ENCODE results near the gene MYO5B.
"Not testable (repeated sequence)": the region's sequence is repeated elsewhere in the genome, so short reads cannot be mapped to it uniquely, and the experiment has no call there.

MYO5B gene

GRCh38 chr18:49813069-49813318 lies 382.0 kb downstream of the MYO5B start:
- DNase-seq = no peak

GRCh38 chr18:49812286-49813068 lies 382.5 kb downstream of the MYO5B start:
- DNase-seq = no peak

GRCh38 chr18:49811151-49811938 lies 383.6 kb downstream of the MYO5B start:
- no peak for DNase-seq

GRCh38 chr18:49808553-49809191 lies 386.3 kb downstream of the MYO5B start:
- DNase-seq = not testable (repeated sequence)

- no peak for DNase-seq
Observed at GRCh38 chr18:49804096-49804495, 390.9 kb downstream of the MYO5B start.

GRCh38 chr18:49802623-49803022 lies 392.3 kb downstream of the MYO5B start:
- no peak for DNase-seq

GRCh38 chr18:49800491-49800890 lies 394.5 kb downstream of the MYO5B start:
- DNase-seq = not testable (repeated sequence)

GRCh38 chr18:49799806-49800205 lies 395.1 kb downstream of the MYO5B start:
- DNase-seq = not testable (repeated sequence)

- DNase-seq = no peak
Observed at GRCh38 chr18:49798001-49798400, 396.9 kb downstream of the MYO5B start.

- DNase-seq = no peak
Observed at GRCh38 chr18:49795612-49796552, 399.1 kb downstream of the MYO5B start.

GRCh38 chr18:49794743-49795142 lies 400.2 kb downstream of the MYO5B start:
- DNase-seq = no peak

GRCh38 chr18:49789560-49790134 lies 405.3 kb downstream of the MYO5B start:
- not testable (repeated sequence) for DNase-seq

- DNase-seq = no peak
Observed at GRCh38 chr18:49788327-49788898, 406.5 kb downstream of the MYO5B start.

- DNase-seq = no peak
Observed at GRCh38 chr18:49786019-49786720, 408.8 kb downstream of the MYO5B start.

GRCh38 chr18:49784427-49785185 lies 410.3 kb downstream of the MYO5B start:
- no peak for DNase-seq

GRCh38 chr18:49783631-49784030 lies 411.3 kb downstream of the MYO5B start:
- not testable (repeated sequence) for DNase-seq

GRCh38 chr18:49778826-49779465 lies 416.0 kb downstream of the MYO5B start:
- DNase-seq = no peak
